ENCODE data around the gene MEIKIN.
"Not testable (repeated sequence)": the region's sequence is repeated elsewhere in the genome, so short reads cannot be mapped to it uniquely, and the experiment has no call there.

- TF ChIP-seq CTCF (conservative IDR thresholded peaks at IDR 0.05; ENCODE audit: low read depth in 2 of 2); EZH2phosphoT487 (IDR thresholded peaks at IDR 0.05; ENCODE audit: unreplicated experiment); ETS1 (IDR thresholded peaks at IDR 0.05); REST (IDR thresholded peaks at IDR 0.05; ENCODE audit: unreplicated experiment); EZH2 (IDR thresholded peaks at IDR 0.05; ENCODE audit: low read depth, unreplicated experiment): not testable (repeated sequence)
Observed at GRCh38 chr5:131832702-131833101, 112.8 kb downstream of the MEIKIN start.
